ENCODE results near the gene SUGP2.
"Not testable (repeated sequence)": the region's sequence is repeated elsewhere in the genome, so short reads cannot be mapped to it uniquely, and the experiment has no call there.

The SUGP2 gene

GRCh38 chr19:19031891-19032290 lies 1.4 kb downstream of the SUGP2 start:
- DNase-seq: no peak

DNA sequence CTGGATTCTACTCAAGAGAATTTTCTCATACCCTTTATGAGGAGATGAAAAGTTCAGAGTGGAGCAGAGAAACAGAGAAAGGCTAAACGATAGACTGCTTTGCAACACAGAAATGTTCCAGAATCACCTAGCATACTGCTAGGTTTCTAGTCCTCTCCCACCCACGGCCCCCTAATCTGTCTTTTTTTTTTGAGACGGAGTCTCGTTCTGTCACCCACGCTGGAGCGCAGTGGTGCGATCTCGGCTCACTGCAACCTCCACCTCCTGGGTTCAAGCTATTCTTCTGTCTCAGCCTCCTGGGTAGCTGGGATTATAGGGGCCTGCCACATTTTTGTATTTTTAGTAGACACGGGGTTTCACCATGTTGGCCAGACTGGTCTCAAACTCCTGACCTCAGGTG lies 4.8 kb downstream of the SUGP2 start:
- no peak for DNase-seq

- DNase-seq: no peak
Observed at GRCh38 chr19:19027228-19027627, 6.1 kb downstream of the SUGP2 start.

- DNase-seq: no peak
Observed at GRCh38 chr19:19026299-19026971, 6.9 kb downstream of the SUGP2 start.

GRCh38 chr19:19025861-19026260 lies 7.5 kb downstream of the SUGP2 start:
- DNase-seq: no peak

DNA sequence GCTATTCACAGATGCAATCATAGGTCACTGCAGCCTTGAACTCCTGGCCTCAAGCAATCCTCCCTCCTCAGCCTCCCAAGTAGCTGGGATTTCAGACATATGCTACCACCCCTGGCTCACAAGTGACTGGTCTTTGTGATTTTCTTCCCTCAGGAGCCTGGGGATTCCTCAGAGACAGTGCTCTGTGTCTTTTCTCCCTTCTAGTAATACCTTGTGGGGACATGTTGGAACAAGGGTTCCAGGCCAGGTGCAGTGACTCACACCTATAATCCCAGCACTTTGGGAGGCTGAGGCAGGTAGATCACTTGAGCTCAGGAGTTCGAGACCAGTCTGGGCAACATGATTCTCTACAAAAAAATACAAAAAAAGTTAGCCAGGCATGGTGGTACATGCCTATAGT lies 9.9 kb downstream of the SUGP2 start:
- DNase-seq: not testable (repeated sequence)

- no peak for DNase-seq
Observed at GRCh38 chr19:19022380-19022961, 10.8 kb downstream of the SUGP2 start.

DNA sequence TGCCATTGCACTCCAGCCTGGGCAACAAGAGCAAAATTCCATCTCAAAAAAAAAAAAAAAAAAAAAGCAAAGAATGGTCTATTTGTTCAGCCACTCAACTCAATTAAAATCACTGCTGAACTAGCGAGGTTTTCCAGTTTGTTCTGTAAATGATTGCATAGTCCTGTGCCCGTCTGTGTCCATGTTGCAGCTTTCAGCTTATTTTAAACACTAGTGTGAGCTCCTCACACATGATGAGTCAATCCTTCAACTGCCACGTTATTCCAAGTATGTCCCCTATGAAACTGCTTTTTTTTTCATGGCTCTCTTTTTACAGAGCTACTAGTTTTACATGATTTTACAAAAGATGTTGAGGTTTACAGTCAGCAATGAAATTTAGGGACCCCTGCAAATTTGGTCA lies 12.2 kb downstream of the SUGP2 start:
- DNase-seq: no peak

DNA sequence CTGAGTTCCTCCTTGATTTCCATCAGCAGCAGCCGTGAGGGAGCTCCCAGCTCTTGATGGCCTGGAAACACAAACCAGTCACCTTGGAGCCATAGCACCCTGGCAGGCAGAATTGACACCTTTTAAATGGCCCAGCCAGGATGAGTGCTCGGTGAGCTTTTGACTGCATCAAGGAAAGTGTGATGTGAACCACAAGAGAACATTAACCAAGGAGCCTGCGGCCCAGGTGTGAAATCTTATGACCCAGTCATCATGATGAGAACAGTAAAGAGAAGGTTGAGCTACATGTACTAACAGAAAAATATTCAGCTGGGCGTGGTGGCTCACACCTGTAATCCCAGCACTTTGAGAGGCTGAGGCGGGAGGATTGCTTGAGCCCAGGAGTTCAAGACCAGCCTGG lies 22.8 kb downstream of the SUGP2 start:
- no peak for DNase-seq

DNA sequence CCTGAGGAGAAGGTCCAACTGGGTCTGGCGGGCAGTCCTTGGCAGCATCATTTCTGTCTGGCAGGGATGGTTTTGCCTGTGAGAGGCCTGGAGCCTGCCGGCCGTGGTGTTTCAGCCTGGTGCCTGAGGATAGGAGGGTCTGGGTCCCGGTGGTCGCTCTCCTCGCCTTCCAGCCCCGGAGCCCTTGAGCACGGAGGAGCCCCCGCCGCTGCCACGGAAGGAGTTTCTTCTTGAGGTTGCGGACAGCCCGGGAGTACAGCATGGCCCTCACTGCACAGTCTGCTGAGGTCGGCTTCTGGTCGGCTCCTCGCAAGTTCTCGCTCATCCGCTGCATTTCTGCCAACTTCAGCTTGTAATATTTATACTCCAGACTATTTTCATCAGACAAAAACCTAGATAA lies 23.4 kb downstream of the SUGP2 start:
- no peak for DNase-seq

DNA sequence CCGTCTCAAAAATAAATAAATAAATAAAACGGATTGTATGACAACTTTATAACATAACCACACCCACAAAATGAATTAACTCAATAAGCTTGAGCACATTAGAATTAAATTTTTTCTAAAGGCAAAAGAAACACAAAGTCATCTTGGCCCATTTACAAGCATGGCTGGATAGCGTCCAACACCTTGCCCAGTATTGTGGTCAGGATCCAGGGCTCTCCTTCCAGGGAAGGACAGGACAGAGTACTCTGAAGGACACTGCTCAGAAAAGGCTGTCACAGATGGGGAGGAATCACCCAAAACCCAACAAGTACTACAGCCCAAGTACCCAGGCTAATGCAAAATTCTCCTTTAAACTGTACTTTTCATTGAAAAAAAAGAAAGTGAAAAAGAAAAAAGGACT lies 27.1 kb downstream of the SUGP2 start:
- DNase-seq: no peak

DNA sequence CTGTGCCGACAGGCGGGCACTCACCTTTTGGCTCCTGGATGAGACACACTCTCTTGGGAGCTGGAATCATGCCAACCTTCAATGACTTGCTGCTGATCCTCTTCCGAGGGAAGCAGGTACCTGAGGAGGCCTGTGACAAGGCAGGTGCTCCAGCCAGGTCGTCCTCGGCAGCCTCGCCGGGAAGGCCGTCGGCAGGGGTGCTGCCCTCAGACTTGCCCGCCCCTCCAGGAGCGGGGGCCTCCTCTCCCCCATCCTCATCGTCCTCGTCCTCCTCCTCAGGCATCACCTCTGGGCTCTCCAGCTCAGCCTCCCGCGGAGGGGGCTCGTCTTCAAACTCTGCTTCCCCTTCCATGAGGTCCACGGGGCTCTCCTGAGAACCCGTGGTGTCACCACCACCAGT lies 29.2 kb downstream of the SUGP2 start:
- no peak for DNase-seq

- DNase-seq: no peak
Observed at GRCh38 chr19:18999896-19000620, 33.3 kb downstream of the SUGP2 start.

DNA sequence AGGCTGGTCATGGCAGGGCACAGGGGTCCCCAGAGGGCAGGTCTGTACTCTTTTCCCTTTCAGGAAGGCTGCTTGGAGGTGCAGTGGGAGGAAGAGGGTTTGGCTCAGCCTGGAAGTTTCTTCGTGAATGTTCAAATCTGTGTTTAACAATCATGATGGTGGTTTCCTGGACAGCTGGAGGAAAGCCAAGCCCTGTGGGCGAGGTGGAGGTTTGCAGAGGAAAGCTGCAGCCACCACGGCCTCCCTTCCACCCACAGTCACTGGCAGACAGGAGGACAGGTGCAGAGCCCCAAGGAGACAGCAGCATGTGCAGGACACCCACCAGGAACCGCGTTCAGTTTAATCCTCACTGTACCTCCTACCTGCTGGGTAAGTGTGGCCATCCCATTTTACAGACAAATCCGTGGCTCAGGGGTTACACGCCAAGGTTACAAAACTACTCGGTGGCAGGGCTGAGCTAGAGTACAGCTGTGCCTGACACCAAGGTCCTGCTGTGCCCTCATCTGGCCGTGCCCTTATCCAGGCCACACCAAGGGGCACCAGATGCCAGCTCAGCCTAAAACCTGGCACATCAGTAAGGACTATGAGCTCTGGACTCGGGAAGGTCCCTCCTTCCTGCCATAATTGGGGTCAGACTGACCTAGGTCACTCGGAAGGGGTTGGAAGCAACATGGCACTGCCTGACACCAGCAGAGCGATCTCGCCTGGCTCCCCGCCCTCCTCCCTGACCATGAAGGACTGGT lies 34.1 kb downstream of the SUGP2 start:
- no peak for DNase-seq

GRCh38 chr19:18998276-18998675 lies 35.0 kb downstream of the SUGP2 start:
- DNase-seq: no peak

DNA sequence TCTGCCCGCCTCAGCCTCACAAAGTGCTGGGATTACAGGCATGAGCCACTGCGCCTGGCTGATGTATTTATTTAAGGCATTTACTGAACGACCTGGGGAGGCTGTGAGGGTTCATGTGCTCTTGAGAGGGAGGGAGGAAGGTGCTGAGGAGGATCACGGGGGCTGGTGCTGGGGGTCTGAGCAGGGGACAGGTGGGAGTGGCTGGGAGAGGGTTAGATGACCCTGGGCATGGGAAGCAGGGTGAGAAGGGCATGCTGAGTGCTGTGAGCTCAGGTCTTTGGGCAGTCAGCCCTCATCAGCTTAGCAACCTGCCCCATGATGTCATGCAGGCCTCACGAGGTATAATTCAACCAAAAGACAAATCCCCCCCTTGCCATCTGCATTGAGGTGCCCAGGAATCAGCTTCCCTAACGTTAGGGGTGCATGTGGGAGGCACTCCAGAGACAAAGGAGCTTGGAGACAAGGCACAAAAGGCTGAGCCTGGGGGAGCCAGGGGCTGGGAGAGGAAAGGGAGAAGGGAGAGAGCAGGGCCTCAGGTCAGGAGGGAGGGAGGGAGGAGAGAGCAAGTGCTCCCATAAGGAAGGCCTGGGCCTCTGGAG lies 36.4 kb downstream of the SUGP2 start:
- DNase-seq: no peak

GRCh38 chr19:18996351-18996750 lies 37.0 kb downstream of the SUGP2 start:
- DNase-seq: no peak

DNA sequence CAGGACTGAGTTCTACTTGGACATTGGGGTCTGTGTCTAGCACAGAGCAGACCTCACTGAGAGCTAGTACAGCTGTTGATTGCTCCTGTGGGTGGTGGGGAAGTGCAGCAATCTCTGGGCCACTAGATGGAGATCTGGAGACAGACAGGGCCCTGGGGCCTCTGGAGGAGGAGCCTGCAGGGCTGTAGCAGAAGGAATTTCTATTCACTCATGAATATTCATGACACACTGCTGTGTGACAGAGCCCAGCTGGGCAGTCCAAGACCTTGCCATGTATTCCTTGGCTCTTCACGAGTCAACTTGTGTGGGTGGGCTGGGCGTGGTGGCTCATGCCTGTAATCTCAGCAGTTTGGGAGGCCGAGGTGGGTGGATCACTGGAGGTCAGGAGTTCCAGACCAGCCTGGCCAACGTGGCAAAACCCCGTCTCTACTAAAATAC lies 37.5 kb downstream of the SUGP2 start:
- DNase-seq: peak; percentile 83

DNA sequence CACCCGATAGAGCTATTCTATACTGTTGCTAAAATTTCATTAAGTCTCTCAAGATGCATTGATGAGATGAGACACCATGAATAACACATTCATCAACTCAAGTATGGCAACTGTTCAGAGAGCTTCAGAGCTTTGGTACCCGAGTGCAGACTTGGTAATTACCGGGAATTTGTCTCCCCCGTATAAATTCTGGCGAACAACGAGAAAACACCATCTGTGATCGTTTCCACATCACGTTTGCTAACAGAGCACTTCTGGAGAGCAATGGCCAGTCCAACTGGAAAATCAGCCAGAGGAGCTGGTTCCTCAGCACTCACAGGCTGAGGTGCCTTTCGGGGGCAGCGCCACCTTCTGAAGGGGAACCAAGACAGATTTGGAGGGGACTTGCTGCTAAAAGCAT lies 40.2 kb downstream of the SUGP2 start:
- DNase-seq: peak; percentile 71

GRCh38 chr19:18992696-18993095 lies 40.6 kb downstream of the SUGP2 start:
- peak; percentile 76 for DNase-seq

DNA sequence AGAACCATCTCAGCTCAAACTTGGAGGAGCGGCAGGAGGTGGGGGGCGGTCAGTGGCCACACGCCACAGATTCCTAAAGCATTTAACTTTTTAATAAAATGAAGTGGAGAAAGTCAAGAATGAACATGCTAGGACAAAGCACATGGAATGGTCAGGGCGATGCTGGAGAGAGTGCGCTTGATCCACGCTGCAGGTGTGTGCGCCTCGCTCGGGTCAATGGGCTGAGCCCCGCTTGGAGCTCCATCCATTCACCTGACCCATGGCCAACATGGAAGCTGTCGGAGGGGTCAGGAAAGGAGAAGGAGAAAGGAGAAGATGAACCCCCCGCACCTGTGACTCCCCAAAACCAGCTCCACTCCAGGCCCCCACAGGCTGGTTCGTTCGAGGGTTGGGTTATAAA lies 41.8 kb downstream of the SUGP2 start:
- no peak for DNase-seq

GRCh38 chr19:18991006-18991405 lies 42.3 kb downstream of the SUGP2 start:
- no peak for DNase-seq

DNA sequence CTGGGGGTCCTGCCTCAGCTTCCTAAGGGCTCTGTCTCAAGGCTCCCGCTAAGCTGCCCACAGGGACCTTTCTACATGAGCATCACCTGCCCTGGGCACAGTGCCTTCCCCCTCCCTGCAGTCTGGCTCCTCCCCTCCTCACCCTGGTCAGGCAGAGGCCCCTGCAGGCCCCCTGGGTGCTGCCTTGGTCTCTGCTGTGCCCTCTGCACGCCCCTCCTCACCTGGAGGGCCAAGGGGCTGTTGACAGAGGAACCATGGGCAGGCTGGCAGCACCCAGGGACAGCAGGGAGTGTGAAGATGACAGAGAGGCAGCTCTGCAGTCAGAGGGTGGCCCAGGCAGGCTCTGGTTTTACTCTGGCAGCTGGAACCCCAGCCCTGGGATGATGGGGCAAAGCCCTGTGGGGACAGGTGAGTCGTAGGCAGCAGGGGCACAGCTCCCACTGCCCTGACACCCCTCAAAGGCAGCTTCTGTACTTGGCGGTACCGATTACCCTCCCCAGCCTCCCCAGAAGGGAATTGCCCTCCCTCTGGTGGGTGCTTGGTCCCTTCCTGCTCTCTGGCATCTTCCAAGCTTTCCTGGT lies 43.1 kb downstream of the SUGP2 start:
- DNase-seq: no peak

Data from NCI-H524 treated with DMSO at 0.1 percent for 48 hours (cell line).